T-helper 1 cell treated with Interleukin-12 subunit alpha and Interleukin-12 subunit beta and Interleukin-4 antibody, amounts not matched to agents 30 μg/mL and 1 μg/mL, for 36 hours (primary cell): ENCODE results near the gene B4GALNT4.
A peak's percentile ranks its signal among the peaks of the same experiment; 100 is the strongest.
"Not testable (repeated sequence)": the region's sequence is repeated elsewhere in the genome, so short reads cannot be mapped to it uniquely, and the experiment has no call there.

ENCODE experiments used
- H3K27ac Mint-ChIP-seq: one replicate; pipeline ENCODE4 v1.8.0; 2021; ENCODE audit warnings: mild to moderate bottlenecking, mixed read lengths
- H3K27me3 Mint-ChIP-seq: one replicate; pipeline ENCODE4 v1.8.0; 2021; ENCODE audit warnings: low read depth, mixed read lengths
- H3K36me3 Mint-ChIP-seq: one replicate; pipeline ENCODE4 v1.8.0; 2021; ENCODE audit warnings: low read depth, mixed read lengths
- H3K4me1 Mint-ChIP-seq: one replicate; pipeline ENCODE4 v1.8.0; 2021; ENCODE audit warnings: low read depth, mixed read lengths
- H3K4me3 Mint-ChIP-seq: one replicate; pipeline ENCODE4 v1.8.0; 2021; ENCODE audit warnings: mild to moderate bottlenecking, moderate library complexity, mixed read lengths
- H3K9me3 Mint-ChIP-seq: one replicate; pipeline ENCODE4 v1.8.0; 2021; ENCODE audit warnings: mixed read lengths

Gene B4GALNT4

GRCh38 chr11:369336-370018, at the start of gene B4GALNT4:
Gene B4GALNT4, plus strand, starts transcription at chr11:369499. Its CDS starts 305 bp downstream, at chr11:369804.
- Mint-ChIP-seq H3K27ac (no peak within 1 kb of the TSS), H3K27me3 (peaks cover 43% of the 10 kb centered on the region), H3K9me3 (no peaks in the 10 kb centered on the region), H3K4me1 (peaks cover 6% of the 10 kb centered on the region), H3K36me3 (no peaks in the 10 kb centered on the region), H3K4me3 (peak within 1 kb of the TSS; percentile 85)

GRCh38 chr11:319888-320273, 49.4 kb upstream of the B4GALNT4 start:
- not testable (repeated sequence) for H3K27me3 Mint-ChIP-seq, H3K9me3 Mint-ChIP-seq
- H3K4me3 Mint-ChIP-seq = peak overlapping the region; percentile 78
- H3K36me3 Mint-ChIP-seq = peaks cover 26% of the 10 kb centered on the region
- peaks cover 28% of the 10 kb centered on the region for H3K4me1 Mint-ChIP-seq
- peak overlapping the region; percentile 67 for H3K27ac Mint-ChIP-seq

- Mint-ChIP-seq H3K27ac (no peak overlapping the region), H3K36me3 (peaks cover 4% of the 10 kb centered on the region), H3K27me3 (no peaks in the 10 kb centered on the region), H3K4me3 (no peak overlapping the region), H3K9me3 (no peaks in the 10 kb centered on the region), H3K4me1 (peaks cover 36% of the 10 kb centered on the region)
These were observed 45.1 kb upstream of the B4GALNT4 start for GRCh38 chr11:324156-324555.

GRCh38 chr11:324593-325517, 44.4 kb upstream of the B4GALNT4 start:
- H3K36me3 Mint-ChIP-seq, H3K4me3 Mint-ChIP-seq, H3K27me3 Mint-ChIP-seq, H3K9me3 Mint-ChIP-seq: not testable (repeated sequence)
- Mint-ChIP-seq H3K27ac (peak overlapping the region; percentile 2), H3K4me1 (peaks cover 40% of the 10 kb centered on the region)

- H3K4me3 Mint-ChIP-seq = no peak overlapping the region
- H3K36me3 Mint-ChIP-seq = no peaks in the 10 kb centered on the region
- H3K9me3 Mint-ChIP-seq = no peaks in the 10 kb centered on the region
- H3K27me3 Mint-ChIP-seq = no peaks in the 10 kb centered on the region
- H3K4me1 Mint-ChIP-seq = peaks cover 37% of the 10 kb centered on the region
- peak overlapping the region; percentile 90 for H3K27ac Mint-ChIP-seq
These were observed 43.3 kb upstream of the B4GALNT4 start for GRCh38 chr11:325796-326591.

- Mint-ChIP-seq H3K4me3 (peak overlapping the region; percentile 53), H3K27me3 (no peaks in the 10 kb centered on the region), H3K27ac (peak overlapping the region; percentile 90), H3K36me3 (no peaks in the 10 kb centered on the region), H3K4me1 (peaks cover 39% of the 10 kb centered on the region), H3K9me3 (no peaks in the 10 kb centered on the region)
These were observed 42.8 kb upstream of the B4GALNT4 start for GRCh38 chr11:326592-326841.

GRCh38 chr11:326842-327580, 42.3 kb upstream of the B4GALNT4 start:
- Mint-ChIP-seq H3K36me3 (no peaks in the 10 kb centered on the region), H3K4me3 (peak overlapping the region; percentile 53), H3K27ac (peak overlapping the region; percentile 90), H3K27me3 (no peaks in the 10 kb centered on the region), H3K4me1 (peaks cover 44% of the 10 kb centered on the region), H3K9me3 (no peaks in the 10 kb centered on the region)

GRCh38 chr11:327581-327923, 41.7 kb upstream of the B4GALNT4 start:
- peak overlapping the region; percentile 90 for H3K27ac Mint-ChIP-seq
- H3K9me3 Mint-ChIP-seq = no peaks in the 10 kb centered on the region
- H3K4me3 Mint-ChIP-seq = peak overlapping the region; percentile 44
- H3K27me3 Mint-ChIP-seq = no peaks in the 10 kb centered on the region
- H3K36me3 Mint-ChIP-seq = no peaks in the 10 kb centered on the region
- peaks cover 45% of the 10 kb centered on the region for H3K4me1 Mint-ChIP-seq

GRCh38 chr11:328012-328411, 41.3 kb upstream of the B4GALNT4 start:
- Mint-ChIP-seq H3K4me3 (no peak overlapping the region), H3K4me1 (peaks cover 45% of the 10 kb centered on the region), H3K27me3 (no peaks in the 10 kb centered on the region), H3K9me3 (peaks cover 2% of the 10 kb centered on the region), H3K36me3 (no peaks in the 10 kb centered on the region), H3K27ac (no peak overlapping the region)

GRCh38 chr11:328516-329100, 40.7 kb upstream of the B4GALNT4 start:
- H3K27ac Mint-ChIP-seq, H3K27me3 Mint-ChIP-seq, H3K9me3 Mint-ChIP-seq, H3K4me3 Mint-ChIP-seq, H3K36me3 Mint-ChIP-seq: not testable (repeated sequence)
- peaks cover 45% of the 10 kb centered on the region for H3K4me1 Mint-ChIP-seq

- Mint-ChIP-seq H3K9me3 (peaks cover 4% of the 10 kb centered on the region), H3K36me3 (no peaks in the 10 kb centered on the region), H3K27me3 (no peaks in the 10 kb centered on the region), H3K4me3 (no peak overlapping the region), H3K4me1 (peaks cover 40% of the 10 kb centered on the region), H3K27ac (peak overlapping the region; percentile 81)
These were observed 39.4 kb upstream of the B4GALNT4 start for GRCh38 chr11:329886-330253.

- no peak overlapping the region for H3K4me3 Mint-ChIP-seq
- peaks cover 40% of the 10 kb centered on the region for H3K4me1 Mint-ChIP-seq
- no peaks in the 10 kb centered on the region for H3K36me3 Mint-ChIP-seq
- H3K9me3 Mint-ChIP-seq = peaks cover 4% of the 10 kb centered on the region
- H3K27me3 Mint-ChIP-seq = no peaks in the 10 kb centered on the region
- no peak overlapping the region for H3K27ac Mint-ChIP-seq
These were observed 39.0 kb upstream of the B4GALNT4 start for GRCh38 chr11:330307-330693.

GRCh38 chr11:330694-331357, 38.5 kb upstream of the B4GALNT4 start:
- H3K36me3 Mint-ChIP-seq = no peaks in the 10 kb centered on the region
- no peak overlapping the region for H3K27ac Mint-ChIP-seq
- H3K27me3 Mint-ChIP-seq = no peaks in the 10 kb centered on the region
- H3K4me3 Mint-ChIP-seq = no peak overlapping the region
- H3K9me3 Mint-ChIP-seq = peaks cover 4% of the 10 kb centered on the region
- peaks cover 40% of the 10 kb centered on the region for H3K4me1 Mint-ChIP-seq
